Mucosa of descending colon (tissue), 3 donors: ENCODE measurements around the gene FLRT3. TPM values are rescaled to one million over a fixed set of nuclear protein-coding genes. Genes with fewer than 3 reads are reported as not detected.

Experiments
- ATAC-seq: fragments of 200-7000 bp; cut with Tn5 transposase; one replicate; pipeline ENCODE4 v1.9.1; 2020; ENCODE audit warnings: mild to moderate bottlenecking, moderate library complexity
- DNase-seq, 3 donors: peaks; one replicate each; pipeline ENCODE4 v3.0.0-alpha.2; 2020
- H3K36me3 ChIP-seq: fragments of 200-600 bp; one replicate; pipeline ENCODE4 v1.8.0; 2021; ENCODE audit warnings: low read depth, mild to moderate bottlenecking
- H3K4me1 ChIP-seq: fragments of 200-600 bp; one replicate; pipeline ENCODE4 v1.8.0; 2021; ENCODE audit warnings: low read depth, mild to moderate bottlenecking
- H3K4me3 ChIP-seq: fragments of 200-600 bp; one replicate; pipeline ENCODE4 v1.8.0; 2021; ENCODE audit warnings: mild to moderate bottlenecking
- H3K9me3 ChIP-seq: fragments of 200-600 bp; one replicate; pipeline ENCODE4 v1.8.0; 2021; ENCODE audit warnings: mild to moderate bottlenecking
- intact Hi-C, 2 donors: fragments of 100-400 bp; cut with DNase I in 1 of 2; cut with micrococcal nuclease in 1 of 2; formaldehyde crosslinking; loops; one replicate each; pipeline versions ENCODE4 v1.11.0 to v1.11.1; 2022; cut with DNase I, micrococcal nuclease
- total RNA-seq, 3 donors: library from RNA; stranded (reverse); fragmentation: NEBNext Ultra II Directional in 2 of 3; extraction: Animal tissue kit (Norgen Biotek cat#: 25700) in 2 of 3; gene quantifications; one replicate each; pipeline versions ENCODE4 v1.2.1 to v1.2.4, GENCODE V29; 2021 to 2023
- TF ChIP-seq, protein P1 (sequence below): fragments of 200-600 bp; IDR thresholded peaks from one replicate; pipeline ENCODE4 v1.8.0; 2022; ENCODE audit warnings: antibody characterized with exemption, mild to moderate bottlenecking
- donor health status: DM: no; HTN: no; CAD: no; lungs with moderate emphysema.
- donor health status: DM: no; HTN: no; CAD: no.
- donor health status: DM: no; HTN: yes; CAD: no.

FLRT3 gene
- total RNA-seq, 3 donors from 2014 or later = 2.7 to 8.6 (median 3.2) TPM

DNA sequence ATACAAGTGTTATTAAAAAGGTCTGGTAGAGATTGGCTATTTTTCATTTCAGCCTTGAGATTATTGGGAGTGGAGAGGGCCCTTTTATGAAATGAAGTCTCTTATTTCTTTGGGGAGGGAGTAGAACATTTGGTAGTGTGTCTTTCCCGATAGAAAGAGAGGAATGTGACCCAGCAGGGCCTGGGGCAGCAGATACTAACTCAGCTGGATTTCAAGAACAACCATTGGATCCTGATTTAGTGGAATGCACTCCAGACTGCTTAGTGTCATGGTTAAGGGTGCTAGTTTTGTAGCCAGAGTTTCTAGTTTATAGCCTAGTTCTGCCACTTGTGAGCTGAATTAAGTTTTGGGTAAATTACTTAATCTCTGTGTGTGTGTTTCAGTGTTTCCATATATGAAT is 18.4 kb upstream of the FLRT3 start:
- Histone ChIP-seq H3K4me3 (no peak overlapping the region), H3K9me3 (no peaks in the 10 kb centered on the region)

DNA sequence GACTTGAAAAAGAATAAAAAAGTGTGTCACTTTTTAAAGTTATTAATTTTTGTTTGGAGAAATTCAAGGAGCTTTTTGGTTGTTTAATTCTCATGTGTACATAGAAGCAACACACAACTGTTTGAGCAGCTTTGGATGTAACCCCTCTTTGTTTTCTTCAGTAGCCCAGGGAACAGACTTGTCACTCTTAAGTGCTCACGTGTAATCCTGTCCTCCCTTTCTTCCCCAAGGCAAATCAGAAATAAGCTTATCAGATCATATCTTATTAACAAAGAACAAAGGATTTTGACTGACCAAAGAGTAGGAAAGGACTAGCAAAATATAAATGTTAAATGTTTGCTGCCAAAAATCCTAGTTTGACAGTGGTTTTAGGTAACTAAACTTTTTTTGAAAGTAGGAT is 7.3 kb upstream of the FLRT3 start:
- no peaks in the 10 kb centered on the region for H3K4me1 ChIP-seq
- H3K9me3 ChIP-seq = no peaks in the 10 kb centered on the region
- H3K4me3 ChIP-seq = no peak overlapping the region
- no peaks in the 10 kb centered on the region for H3K36me3 ChIP-seq
- TF ChIP-seq, protein P1, sequence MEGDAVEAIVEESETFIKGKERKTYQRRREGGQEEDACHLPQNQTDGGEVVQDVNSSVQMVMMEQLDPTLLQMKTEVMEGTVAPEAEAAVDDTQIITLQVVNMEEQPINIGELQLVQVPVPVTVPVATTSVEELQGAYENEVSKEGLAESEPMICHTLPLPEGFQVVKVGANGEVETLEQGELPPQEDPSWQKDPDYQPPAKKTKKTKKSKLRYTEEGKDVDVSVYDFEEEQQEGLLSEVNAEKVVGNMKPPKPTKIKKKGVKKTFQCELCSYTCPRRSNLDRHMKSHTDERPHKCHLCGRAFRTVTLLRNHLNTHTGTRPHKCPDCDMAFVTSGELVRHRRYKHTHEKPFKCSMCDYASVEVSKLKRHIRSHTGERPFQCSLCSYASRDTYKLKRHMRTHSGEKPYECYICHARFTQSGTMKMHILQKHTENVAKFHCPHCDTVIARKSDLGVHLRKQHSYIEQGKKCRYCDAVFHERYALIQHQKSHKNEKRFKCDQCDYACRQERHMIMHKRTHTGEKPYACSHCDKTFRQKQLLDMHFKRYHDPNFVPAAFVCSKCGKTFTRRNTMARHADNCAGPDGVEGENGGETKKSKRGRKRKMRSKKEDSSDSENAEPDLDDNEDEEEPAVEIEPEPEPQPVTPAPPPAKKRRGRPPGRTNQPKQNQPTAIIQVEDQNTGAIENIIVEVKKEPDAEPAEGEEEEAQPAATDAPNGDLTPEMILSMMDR = no peak
- ATAC-seq = no peak
- DNase-seq = no peak
- intact Hi-C loops = no loop called here

More for the DNA sequence above, 18.4 kb upstream of the FLRT3 start:
- no peaks in the 10 kb centered on the region for H3K36me3 ChIP-seq
- TF ChIP-seq, protein P1 = no peak
- no peak for ATAC-seq
- no peaks in the 10 kb centered on the region for H3K4me1 ChIP-seq
- intact Hi-C loops = no loop called here
- DNase-seq = no peak

DNA sequence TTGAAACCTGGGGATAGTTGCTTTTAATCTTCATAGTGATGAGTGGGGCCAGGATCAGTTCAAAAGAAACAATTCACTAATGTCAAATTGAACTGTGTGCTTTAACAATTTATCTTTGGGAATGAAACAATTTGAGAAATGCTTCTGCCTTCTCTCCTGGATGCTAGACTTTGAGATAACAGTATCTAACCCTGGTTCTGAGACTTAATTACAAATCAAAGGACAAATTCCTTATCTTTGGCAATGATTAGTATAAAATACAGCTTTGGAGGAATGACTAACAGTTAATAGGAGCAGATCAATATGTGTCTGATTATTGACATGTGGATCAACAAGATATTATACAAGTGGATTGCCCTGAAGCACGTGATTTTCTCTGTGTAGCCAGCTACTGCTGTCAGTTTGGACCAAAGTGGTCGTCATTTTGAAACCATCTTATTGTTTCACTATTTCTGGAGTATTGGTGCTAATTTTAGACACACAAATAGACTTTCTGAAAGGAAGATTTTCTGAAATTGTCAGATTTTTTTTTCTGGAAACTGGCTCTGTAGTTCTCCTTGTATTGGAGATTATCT is 6.2 kb upstream of the FLRT3 start:
- Histone ChIP-seq H3K4me1 (no peaks in the 10 kb centered on the region), H3K4me3 (no peak overlapping the region), H3K9me3 (no peaks in the 10 kb centered on the region), H3K36me3 (no peaks in the 10 kb centered on the region)
- TF ChIP-seq, protein P1 = no peak
- intact Hi-C loops = no loop called here
- no peak for ATAC-seq
- no peak for DNase-seq

DNA sequence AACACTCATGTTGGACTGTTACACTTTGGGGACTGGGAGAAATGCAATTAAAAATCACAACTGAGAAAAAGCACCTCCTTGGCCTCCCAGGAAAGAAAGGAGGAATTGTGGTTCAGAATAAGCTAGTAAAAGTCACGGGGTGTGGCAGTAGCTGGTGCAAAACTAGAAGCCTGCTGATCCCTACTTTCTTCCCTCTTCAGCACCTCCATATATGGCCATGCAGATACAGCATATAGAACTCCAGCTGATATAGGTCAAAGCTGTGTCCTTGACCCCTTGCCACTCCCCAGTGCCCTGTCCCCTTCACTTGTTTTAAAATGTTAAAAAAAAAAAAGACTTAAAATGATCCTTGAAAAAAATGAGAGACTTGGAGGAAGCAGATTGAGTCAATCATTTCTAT is 5.5 kb upstream of the FLRT3 start:
- TF ChIP-seq, protein P1 = no peak
- peak; percentile 86 for ATAC-seq
- Histone ChIP-seq H3K36me3 (no peaks in the 10 kb centered on the region), H3K4me3 (no peak overlapping the region), H3K4me1 (no peaks in the 10 kb centered on the region), H3K9me3 (no peaks in the 10 kb centered on the region)
- peak in 1 of 3 donors; percentile 40 for DNase-seq
- intact Hi-C loops = no loop called here

DNA sequence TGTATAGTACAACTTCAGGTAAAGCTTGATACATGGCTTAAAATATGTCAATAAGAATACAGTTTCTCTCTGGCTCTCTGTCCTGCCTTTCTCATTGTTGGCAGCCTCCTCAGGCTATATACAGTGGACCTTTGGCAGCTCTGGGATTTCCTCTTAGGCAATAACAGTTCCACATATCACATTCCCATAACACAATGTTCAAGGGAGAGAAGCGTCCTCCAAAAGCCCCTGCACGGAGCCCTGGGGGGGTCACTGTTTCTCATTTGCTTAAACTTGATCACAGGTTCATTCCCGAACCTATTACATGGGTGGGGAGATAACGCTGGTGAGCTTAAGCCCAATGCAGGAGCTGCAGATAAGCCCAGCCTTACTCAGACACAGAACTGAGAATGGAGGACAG is 4.4 kb upstream of the FLRT3 start:
- Histone ChIP-seq H3K9me3 (no peaks in the 10 kb centered on the region), H3K36me3 (no peaks in the 10 kb centered on the region), H3K4me3 (no peak overlapping the region), H3K4me1 (no peaks in the 10 kb centered on the region)
- peak in 1 of 3 donors; percentile 24 for DNase-seq
- TF ChIP-seq, protein P1 = no peak
- intact Hi-C loops = no loop called here
- peak; percentile 38 for ATAC-seq

DNA sequence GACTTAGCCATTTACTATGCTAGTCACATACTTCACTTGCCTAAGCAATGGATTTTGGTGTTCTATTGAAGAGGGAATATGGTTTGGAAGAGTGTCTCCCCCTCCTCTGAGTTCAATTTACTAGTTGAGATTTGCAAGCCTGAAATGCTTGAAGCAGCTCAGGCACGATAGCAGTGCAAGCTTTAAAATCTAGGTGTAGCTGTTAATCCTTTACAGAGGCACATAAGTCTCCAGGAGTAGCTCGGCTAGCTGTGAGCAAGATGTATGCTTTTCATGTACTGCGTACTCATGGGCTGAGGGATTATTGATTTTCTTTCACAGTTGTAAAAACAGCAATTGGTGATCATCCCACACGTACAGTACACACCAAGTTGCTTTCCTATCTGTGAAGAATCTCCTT is 726 bp downstream of the FLRT3 start:
- no peaks in the 10 kb centered on the region for H3K36me3 ChIP-seq
- H3K4me3 ChIP-seq = no peak overlapping the region
- intact Hi-C loops = no loop called here
- TF ChIP-seq, protein P1 = no peak
- no peaks in the 10 kb centered on the region for H3K9me3 ChIP-seq
- DNase-seq = peak in 1 of 3 donors; percentile 5
- ATAC-seq = peak; percentile 59
- no peaks in the 10 kb centered on the region for H3K4me1 ChIP-seq
